ENCODE data around the gene CLDN22. TPM values are rescaled to one million over a fixed set of nuclear protein-coding genes. Genes with fewer than 3 reads are reported as not detected.

Gene CLDN22
- not detected in 2 replicates for total RNA-seq

DNA sequence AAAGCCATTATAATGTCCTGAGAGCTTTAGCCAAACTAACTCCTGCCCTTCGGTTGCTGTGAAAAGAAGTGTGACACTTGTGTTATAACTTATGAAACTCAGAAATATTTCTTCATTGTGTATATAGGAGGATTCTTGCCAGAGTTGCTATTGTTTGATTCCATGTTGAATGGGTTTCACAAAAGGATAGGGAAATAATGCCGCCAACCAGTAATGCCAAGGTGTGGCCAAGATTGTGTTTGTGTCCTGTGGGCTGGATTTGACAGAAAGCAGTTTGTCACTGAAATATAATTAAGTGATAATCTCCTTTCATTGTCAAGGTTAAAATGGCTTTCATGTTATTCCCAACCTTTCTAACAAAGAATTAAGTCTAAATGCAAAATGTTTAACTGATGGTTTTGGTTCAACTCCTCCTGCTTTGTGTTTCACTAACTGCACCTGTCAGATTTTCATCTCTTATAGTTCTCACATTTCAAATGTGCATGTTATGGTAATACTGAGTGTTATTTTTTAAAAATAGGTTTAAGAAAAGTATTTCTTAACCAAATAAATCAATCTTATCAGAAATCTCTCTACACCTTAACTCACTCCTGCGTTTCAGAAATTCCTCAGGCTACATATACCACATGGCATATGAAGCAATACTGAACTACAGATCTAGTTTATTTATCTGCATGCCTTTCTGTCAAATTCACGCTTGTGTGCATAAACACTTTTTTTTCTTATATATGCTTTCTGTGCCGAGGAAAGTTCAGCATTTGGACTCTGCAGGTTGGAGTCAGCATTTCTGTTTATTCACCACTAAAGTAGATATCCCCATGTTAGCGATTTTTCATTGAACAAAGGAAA, at the start of gene CLDN22:
Gene CLDN22, minus strand, starts transcription at position 66 of the 849 bp plus-strand sequence. Its CDS starts 58 bp downstream, at position 8.
- DNase-seq (ENCODE audit: low spot score) = no peak
- Mint-ChIP-seq H3K9me3 (no peaks in the 10 kb centered on the region), H3K27ac (no peak within 1 kb of the TSS), H3K36me3 (ENCODE audit: low read depth) (no peaks in the 10 kb centered on the region), H3K4me3 (ENCODE audit: low read depth) (no peak within 1 kb of the TSS), H3K4me1 (ENCODE audit: low read depth) (no peaks in the 10 kb centered on the region), H3K27me3 (ENCODE audit: low read depth) (peaks cover 1% of the 10 kb centered on the region)
- intact Hi-C loops (cut with micrococcal nuclease) = no loop called here

DNA sequence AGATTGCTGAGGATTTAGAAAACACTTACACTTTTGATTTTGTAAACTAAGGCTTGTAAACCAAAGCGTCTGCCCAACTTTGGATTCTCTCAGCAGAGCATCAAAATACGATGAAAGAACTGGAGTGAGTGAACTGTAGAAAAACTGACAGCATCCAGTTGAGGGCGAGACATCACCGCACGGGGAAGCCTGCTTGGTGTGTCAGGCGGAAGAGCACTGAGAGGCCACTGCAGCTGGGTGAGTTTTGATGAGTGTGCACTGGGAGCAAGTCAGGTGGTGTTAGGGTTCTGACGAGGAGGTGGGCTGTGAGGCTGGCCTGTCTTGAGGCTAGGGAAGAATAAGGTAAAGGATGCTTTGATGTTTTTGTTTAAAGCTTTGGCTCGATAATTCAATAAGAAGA, 49.0 kb upstream of the CLDN22 start:
- Mint-ChIP-seq H3K27me3 (ENCODE audit: low read depth) (no peaks in the 10 kb centered on the region), H3K36me3 (ENCODE audit: low read depth) (no peaks in the 10 kb centered on the region), H3K9me3 (peaks cover 5% of the 10 kb centered on the region), H3K4me3 (ENCODE audit: low read depth) (no peak overlapping the region), H3K4me1 (ENCODE audit: low read depth) (no peaks in the 10 kb centered on the region), H3K27ac (no peak overlapping the region)
- intact Hi-C loops (cut with micrococcal nuclease) = no loop called here
- no peak for DNase-seq (ENCODE audit: low spot score)

DNA sequence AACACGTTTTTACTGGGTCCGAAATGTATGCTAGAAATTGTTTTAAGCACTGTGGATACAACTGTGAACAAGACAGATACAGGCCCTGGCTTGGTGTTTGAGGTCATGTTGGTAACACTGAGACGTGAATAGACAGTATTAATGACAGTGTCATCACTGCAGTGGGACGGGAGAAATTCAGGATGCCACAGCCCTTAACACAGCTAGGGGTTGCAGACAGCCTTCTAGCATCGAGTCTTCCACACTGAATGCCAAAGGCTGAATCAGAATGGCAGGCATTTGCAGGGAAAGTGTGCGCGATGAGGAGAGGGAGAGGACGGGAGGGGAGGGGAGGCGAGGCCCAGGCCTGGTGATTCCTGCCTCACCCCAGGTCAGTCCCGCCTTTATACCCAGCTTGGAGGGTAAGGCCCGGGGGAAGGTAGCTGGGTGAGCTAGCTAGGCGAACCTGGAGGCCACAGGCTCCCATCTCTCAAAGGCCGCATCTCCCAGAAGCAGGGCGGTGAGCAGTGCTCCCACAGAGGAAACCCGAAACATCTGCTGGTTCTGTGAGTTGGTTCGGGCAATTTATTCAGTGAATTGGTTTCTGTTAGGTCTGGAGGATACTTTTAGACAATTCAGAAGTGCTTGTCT, 46.2 kb upstream of the CLDN22 start:
- H3K27me3 Mint-ChIP-seq (ENCODE audit: low read depth) = no peaks in the 10 kb centered on the region
- H3K4me1 Mint-ChIP-seq (ENCODE audit: low read depth) = no peaks in the 10 kb centered on the region
- intact Hi-C loops (cut with micrococcal nuclease) = no loop called here
- no peak for DNase-seq (ENCODE audit: low spot score)
- H3K4me3 Mint-ChIP-seq (ENCODE audit: low read depth) = no peak overlapping the region
- no peak overlapping the region for H3K27ac Mint-ChIP-seq
- no peaks in the 10 kb centered on the region for H3K9me3 Mint-ChIP-seq
- H3K36me3 Mint-ChIP-seq (ENCODE audit: low read depth) = no peaks in the 10 kb centered on the region

DNA sequence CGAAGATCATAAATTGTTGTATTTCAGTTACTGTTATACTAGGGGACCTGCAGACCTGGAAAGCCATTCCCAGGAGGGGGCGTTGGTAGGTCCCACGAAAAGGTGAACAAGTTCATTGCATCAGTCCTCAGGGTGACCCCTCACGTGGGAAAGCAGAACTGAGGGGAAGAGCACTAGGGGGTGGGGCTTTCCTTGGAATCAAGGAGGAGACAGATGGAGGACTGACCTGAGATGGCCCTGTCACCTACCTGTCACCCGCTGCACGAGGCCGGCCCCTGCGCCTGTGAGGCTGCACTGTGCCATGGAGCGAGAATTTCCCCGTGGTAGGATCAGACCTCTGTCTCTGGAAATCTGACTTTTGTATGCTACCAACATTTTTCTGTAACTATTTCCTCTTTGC, 43.9 kb upstream of the CLDN22 start:
- no peak overlapping the region for H3K27ac Mint-ChIP-seq
- H3K4me1 Mint-ChIP-seq (ENCODE audit: low read depth) = no peaks in the 10 kb centered on the region
- no peak overlapping the region for H3K4me3 Mint-ChIP-seq (ENCODE audit: low read depth)
- DNase-seq (ENCODE audit: low spot score) = no peak
- H3K36me3 Mint-ChIP-seq (ENCODE audit: low read depth) = no peaks in the 10 kb centered on the region
- no peaks in the 10 kb centered on the region for H3K27me3 Mint-ChIP-seq (ENCODE audit: low read depth)
- no peaks in the 10 kb centered on the region for H3K9me3 Mint-ChIP-seq
- intact Hi-C loops (cut with micrococcal nuclease) = no loop called here

DNA sequence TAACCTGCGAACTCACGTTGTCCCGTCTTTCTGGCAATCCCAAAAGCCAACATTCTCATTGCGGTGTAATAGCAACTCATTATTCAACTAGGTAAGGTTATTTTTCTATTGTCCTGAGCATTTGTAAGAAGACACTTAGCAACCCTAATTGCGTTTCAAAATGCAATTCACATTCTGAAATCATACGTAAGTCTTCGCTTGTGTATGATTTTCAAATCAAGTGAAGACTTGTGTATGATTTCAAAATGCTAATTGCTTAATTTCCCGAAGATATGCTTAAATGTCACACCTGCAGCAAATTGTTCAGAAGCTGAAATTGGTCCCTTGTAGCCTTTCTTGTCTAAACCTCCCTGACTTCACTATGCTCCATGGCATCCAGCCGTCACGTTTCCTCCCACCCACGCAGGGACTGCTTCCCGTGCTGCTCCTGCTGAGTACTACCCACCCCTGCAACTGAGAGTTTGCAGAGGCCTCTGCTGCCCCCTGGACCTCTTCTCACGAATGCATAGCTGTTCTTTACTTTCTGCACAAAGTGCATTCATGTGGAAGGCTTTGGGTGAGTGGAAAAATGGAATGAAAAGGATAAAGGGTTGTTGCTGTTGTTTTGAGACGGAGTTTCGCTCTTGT, 43.0 kb upstream of the CLDN22 start:
- H3K27ac Mint-ChIP-seq = no peak overlapping the region
- intact Hi-C loops (cut with micrococcal nuclease) = no loop called here
- H3K4me3 Mint-ChIP-seq (ENCODE audit: low read depth) = no peak overlapping the region
- H3K9me3 Mint-ChIP-seq = no peaks in the 10 kb centered on the region
- H3K4me1 Mint-ChIP-seq (ENCODE audit: low read depth) = no peaks in the 10 kb centered on the region
- no peaks in the 10 kb centered on the region for H3K27me3 Mint-ChIP-seq (ENCODE audit: low read depth)
- H3K36me3 Mint-ChIP-seq (ENCODE audit: low read depth) = no peaks in the 10 kb centered on the region
- DNase-seq (ENCODE audit: low spot score) = no peak

DNA sequence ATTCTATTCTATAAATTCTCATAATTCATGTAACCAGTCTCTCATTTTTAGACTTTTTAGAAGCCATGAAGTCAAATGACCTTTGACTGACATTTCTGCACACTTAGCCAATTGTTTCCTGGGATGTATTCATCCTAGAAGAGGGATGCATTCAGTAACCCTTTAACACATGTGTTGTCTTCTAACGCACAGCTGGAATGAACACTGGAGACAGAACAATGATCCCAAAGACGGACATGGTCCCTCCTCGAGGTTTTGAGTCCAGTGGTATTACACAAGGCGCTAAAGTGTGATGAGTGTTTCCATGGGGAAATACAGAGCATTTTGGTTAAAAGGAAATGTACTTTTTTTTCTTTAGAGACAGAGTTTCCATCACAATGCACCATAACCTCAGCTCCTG, 42.0 kb upstream of the CLDN22 start:
- Mint-ChIP-seq H3K27me3 (ENCODE audit: low read depth) (no peaks in the 10 kb centered on the region), H3K4me1 (ENCODE audit: low read depth) (no peaks in the 10 kb centered on the region), H3K36me3 (ENCODE audit: low read depth) (no peaks in the 10 kb centered on the region), H3K27ac (no peak overlapping the region), H3K4me3 (ENCODE audit: low read depth) (no peak overlapping the region), H3K9me3 (no peaks in the 10 kb centered on the region)
- intact Hi-C loops (cut with micrococcal nuclease) = no loop called here
- DNase-seq (ENCODE audit: low spot score) = no peak

DNA sequence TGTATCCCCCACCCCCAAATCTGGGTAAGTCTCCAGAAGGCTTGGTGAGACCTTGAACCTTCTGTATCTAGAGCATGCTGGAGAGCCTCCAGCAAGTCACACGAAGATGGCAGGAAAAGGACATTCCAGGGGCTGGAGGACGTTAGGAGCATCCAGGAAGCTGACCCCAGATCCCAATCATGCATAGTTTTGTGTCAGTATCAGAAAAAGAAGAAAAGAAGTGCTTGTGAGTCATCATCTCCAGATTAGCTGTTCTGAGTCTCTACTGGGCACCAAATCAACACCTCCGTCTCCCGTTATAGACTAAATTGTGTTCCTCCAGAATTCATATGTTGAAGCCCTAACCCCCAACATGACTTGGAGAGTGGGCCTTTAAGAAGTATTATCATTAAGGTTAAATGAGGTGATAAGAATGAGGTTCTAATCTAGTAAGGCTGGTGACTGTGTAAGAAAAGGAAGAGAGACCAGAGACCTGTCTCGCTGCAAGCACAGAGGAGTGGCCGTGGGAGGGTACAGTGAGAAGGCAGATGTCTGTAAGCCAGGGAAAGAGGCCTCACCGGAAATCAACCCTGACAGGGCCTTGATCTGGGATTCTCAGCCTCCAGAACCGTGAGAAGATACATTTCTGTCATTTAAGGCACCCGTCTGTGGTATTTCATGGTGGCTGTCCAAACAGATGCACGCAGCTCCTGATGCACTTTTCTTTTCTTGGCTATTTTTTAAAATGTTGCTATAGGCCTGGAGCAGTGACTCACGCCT, 40.3 kb upstream of the CLDN22 start:
- Mint-ChIP-seq H3K27me3 (ENCODE audit: low read depth) (no peaks in the 10 kb centered on the region), H3K9me3 (no peaks in the 10 kb centered on the region), H3K36me3 (ENCODE audit: low read depth) (no peaks in the 10 kb centered on the region), H3K4me3 (ENCODE audit: low read depth) (no peak overlapping the region), H3K27ac (no peak overlapping the region), H3K4me1 (ENCODE audit: low read depth) (no peaks in the 10 kb centered on the region)
- intact Hi-C loops (cut with micrococcal nuclease) = no loop called here
- DNase-seq (ENCODE audit: low spot score) = no peak

DNA sequence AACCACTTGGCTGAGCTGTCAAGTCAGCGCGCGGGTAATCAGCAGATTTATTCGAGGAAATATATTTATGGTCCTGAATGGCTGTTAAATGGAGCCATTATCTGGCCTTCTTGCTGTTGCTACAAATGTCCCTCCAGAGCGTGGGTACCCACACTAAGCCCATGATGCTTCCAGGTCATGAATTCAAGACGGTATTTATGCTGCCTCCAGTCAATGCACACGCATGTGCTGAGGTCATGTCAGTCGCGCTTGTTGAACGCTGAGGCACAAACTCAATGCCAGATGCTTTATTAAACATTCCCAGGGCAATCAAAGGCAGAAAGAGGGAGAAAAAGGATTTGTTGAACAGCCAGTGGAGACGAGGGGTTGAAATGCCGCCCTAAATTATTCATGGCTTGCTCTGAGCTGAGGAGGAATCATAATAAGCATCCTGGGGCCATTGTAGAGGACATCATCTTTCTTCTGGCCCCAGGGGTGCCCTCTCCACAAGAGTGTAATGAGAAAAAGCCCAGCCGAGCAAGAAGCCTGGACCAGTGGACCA, 38.2 kb upstream of the CLDN22 start:
- no peaks in the 10 kb centered on the region for H3K9me3 Mint-ChIP-seq
- no peaks in the 10 kb centered on the region for H3K4me1 Mint-ChIP-seq (ENCODE audit: low read depth)
- DNase-seq (ENCODE audit: low spot score) = no peak
- H3K36me3 Mint-ChIP-seq (ENCODE audit: low read depth) = no peaks in the 10 kb centered on the region
- no peak overlapping the region for H3K27ac Mint-ChIP-seq
- H3K27me3 Mint-ChIP-seq (ENCODE audit: low read depth) = no peaks in the 10 kb centered on the region
- H3K4me3 Mint-ChIP-seq (ENCODE audit: low read depth) = no peak overlapping the region
- intact Hi-C loops (cut with micrococcal nuclease) = no loop called here

DNA sequence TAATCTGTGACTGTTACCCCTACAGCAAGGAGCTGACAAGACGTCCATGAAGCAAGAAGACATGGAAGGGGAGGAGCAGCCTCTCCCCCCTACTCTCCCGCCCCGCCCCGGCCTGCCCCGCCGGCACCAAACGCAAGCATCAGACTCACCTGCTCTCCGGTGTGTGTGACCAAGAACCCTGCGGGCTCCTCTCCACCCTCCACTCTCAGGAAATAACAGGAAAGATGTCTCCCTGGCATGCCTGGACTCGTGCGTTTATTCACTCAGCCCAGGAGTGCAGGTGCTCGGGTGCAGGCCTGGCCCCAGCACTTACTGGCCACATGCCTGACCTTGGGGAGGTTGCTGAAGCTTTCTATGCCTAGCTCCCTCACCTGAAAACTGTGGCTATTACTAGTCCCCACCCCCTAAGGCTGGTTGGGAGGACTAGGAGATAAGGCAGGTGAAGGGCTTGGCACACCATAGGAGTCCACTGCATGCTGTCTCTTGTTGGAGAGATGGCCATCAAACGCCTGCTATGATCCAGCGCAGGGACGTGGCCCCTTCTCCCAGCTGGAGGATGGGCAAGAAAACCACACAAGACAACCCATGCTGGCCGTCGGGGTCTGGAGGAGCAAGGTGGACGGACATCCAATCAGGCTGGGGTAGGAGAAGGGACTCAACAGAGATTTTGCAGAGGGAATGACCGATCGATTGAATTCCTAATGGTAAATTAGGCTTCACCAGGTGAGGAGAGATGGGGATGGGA, 37.0 kb upstream of the CLDN22 start:
- no peaks in the 10 kb centered on the region for H3K36me3 Mint-ChIP-seq (ENCODE audit: low read depth)

DNA sequence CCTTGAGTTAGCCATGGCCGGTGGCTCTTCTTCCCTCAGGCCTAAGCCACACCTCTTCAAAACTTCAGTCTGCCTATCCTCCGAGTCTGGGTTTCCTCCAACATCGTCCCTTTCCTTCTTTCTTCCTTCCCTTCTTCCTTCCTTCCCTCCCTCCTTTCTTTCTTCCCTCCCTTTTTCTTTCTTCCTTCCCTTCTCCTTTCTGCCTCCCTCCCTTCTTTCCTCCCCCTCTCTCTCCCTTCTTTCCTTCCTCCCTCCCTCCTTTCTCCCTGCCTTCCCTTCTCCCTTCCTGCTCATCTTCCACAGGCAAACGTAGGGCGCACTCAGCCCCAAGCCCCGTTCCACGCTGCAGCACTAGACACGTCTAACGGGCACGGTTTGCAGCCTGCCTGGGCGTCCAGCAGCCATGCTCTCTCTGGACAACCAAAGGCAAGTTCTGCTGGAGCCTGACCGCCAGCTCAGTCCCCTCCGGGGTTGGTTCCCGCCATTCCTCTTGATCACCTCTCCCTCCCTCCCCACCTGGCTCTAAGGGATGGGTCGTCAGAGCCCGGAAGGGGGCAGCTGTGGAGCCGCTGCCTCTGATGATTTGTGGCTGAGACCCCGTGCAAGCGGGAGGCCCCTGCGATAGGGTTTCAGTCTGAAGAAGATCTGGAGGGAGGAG, 36.2 kb upstream of the CLDN22 start:
- H3K27ac Mint-ChIP-seq = no peak overlapping the region
- H3K4me1 Mint-ChIP-seq (ENCODE audit: low read depth) = no peaks in the 10 kb centered on the region
- no peaks in the 10 kb centered on the region for H3K36me3 Mint-ChIP-seq (ENCODE audit: low read depth)
- intact Hi-C loops (cut with micrococcal nuclease) = no loop called here
- H3K4me3 Mint-ChIP-seq (ENCODE audit: low read depth) = no peak overlapping the region
- no peaks in the 10 kb centered on the region for H3K9me3 Mint-ChIP-seq
- DNase-seq (ENCODE audit: low spot score) = no peak
- no peaks in the 10 kb centered on the region for H3K27me3 Mint-ChIP-seq (ENCODE audit: low read depth)

More for the DNA sequence above, 37.0 kb upstream of the CLDN22 start:
- Mint-ChIP-seq H3K4me3 (ENCODE audit: low read depth) (no peak overlapping the region), H3K4me1 (ENCODE audit: low read depth) (no peaks in the 10 kb centered on the region), H3K27me3 (ENCODE audit: low read depth) (no peaks in the 10 kb centered on the region), H3K9me3 (no peaks in the 10 kb centered on the region), H3K27ac (no peak overlapping the region)
- no peak for DNase-seq (ENCODE audit: low spot score)
- intact Hi-C loops (cut with micrococcal nuclease) = no loop called here

DNA sequence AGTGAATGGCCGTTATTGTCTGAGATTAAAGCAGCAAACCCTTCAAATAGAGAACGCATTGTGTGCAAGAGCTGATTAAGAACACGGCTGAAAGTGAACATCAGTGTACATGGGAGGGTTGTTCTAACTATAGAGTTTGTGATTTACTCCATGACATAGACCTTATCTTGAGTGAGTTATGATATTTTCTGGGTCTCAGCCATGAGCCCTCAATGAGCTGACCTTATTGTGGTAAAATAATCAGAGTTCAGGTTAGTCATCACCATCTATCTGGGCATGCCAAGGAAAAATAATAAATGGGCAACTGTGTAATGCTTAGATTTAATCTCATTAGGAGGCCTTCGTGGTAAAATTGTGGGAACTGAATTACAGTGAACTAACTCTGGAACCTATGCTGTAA, 35.3 kb upstream of the CLDN22 start:
- Mint-ChIP-seq H3K9me3 (no peaks in the 10 kb centered on the region), H3K27ac (no peak overlapping the region), H3K36me3 (ENCODE audit: low read depth) (no peaks in the 10 kb centered on the region), H3K4me3 (ENCODE audit: low read depth) (no peak overlapping the region), H3K27me3 (ENCODE audit: low read depth) (no peaks in the 10 kb centered on the region), H3K4me1 (ENCODE audit: low read depth) (peaks cover 2% of the 10 kb centered on the region)
- no peak for DNase-seq (ENCODE audit: low spot score)
- intact Hi-C loops (cut with micrococcal nuclease) = no loop called here

DNA sequence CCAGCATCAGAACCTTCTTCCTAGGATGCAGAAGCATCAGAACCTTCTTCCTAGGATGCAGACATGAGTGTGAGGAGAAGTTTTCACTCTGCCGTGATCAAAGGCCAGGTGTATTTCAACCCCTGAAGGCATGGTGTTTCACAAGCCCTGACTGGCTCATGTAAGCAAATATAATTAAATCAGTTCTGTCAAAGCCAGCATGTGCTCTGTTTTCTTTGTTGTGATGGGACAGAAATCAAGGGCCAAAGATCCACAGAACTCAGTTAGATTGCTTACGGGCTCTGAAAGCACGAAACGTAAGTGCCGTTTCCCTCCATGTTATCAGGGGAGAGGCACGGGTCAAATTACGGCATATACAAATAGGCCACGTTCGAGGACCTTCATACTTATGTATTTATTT, 34.1 kb upstream of the CLDN22 start:
- no peak for DNase-seq (ENCODE audit: low spot score)
- H3K27ac Mint-ChIP-seq = no peak overlapping the region
- intact Hi-C loops (cut with micrococcal nuclease) = no loop called here
- H3K4me3 Mint-ChIP-seq (ENCODE audit: low read depth) = no peak overlapping the region
- H3K4me1 Mint-ChIP-seq (ENCODE audit: low read depth) = peaks cover 8% of the 10 kb centered on the region
- H3K9me3 Mint-ChIP-seq = no peaks in the 10 kb centered on the region
- H3K27me3 Mint-ChIP-seq (ENCODE audit: low read depth) = no peaks in the 10 kb centered on the region
- no peaks in the 10 kb centered on the region for H3K36me3 Mint-ChIP-seq (ENCODE audit: low read depth)
